ENCODE data around the gene SSC5D. TPM values are rescaled to one million over a fixed set of nuclear protein-coding genes. Genes with fewer than 3 reads are reported as not detected.

The SSC5D gene
- total and polyA plus RNA-seq, 9 of the 15 experiments (the other 6 are each of a cell fraction or from before 2014, with no cell fraction given) = 0.04 to 0.71 (median 0.14) TPM; not detected in 2

DNA sequence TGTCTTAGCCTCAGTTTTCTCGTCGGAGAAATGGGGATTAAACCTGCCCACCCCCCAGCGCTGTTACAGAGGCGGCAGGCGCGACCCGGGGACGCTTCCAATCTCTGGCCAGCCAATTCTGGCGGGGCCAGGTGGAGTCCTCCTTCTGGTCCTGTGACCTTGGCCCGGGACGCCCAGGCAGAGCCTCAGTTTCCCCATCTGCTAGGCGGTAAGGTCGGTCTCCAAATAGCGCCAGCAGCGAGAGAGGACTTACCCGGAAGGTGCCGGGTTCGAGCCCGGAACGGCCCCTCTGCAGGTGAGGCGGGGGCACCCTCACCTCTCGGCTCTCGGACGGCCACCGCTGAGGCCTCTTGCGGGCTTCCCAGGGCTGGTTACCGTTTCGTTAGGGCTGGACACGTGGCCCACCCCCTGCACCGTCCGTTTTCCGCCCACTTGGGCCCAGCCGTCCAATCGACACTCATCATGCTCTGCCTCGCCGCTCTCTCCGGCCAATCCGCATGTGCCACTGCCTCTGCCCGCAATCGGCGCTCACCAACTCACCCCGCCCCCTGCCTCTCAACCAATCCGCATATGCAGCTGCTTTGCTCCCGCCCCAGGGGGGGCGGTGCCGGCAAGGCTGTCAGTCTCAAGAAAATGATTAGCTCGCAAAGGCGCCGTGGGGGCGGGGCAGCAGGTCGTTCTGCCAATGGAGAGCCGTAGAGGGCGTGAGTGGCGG lies 26.8 kb upstream of the SSC5D start, which contains the start of gene ISOC2 (continued):
- TF ChIP-seq TAF7 (tag; IDR thresholded peaks at IDR 0.05) = peak; percentile 86
- TF ChIP-seq CHCHD3 (CRISPR knock-in tag; IDR thresholded peaks at IDR 0.05) = no peak
- TF ChIP-seq ZBTB43 (CRISPR knock-in tag; IDR thresholded peaks at IDR 0.05) = no peak
- TF ChIP-seq ZNF444 (CRISPR knock-in tag; IDR thresholded peaks at IDR 0.05) = no peak
- TF ChIP-seq CEBPG (CRISPR knock-in tag; IDR thresholded peaks at IDR 0.05) = no peak
- no peak for TF ChIP-seq CEBPG (tag; conservative IDR thresholded peaks at IDR 0.05 in 1 of 2, IDR thresholded peaks at IDR 0.05 in 1 of 2)
- peak in 1 of 2 experiments; percentile 76; a peak in 1 of 4 replicates for TF ChIP-seq FOXA3 (CRISPR knock-in tag; conservative IDR thresholded peaks at IDR 0.05 in 1 of 2, IDR thresholded peaks at IDR 0.05 in 1 of 2)
- TF ChIP-seq THRAP3 (IDR thresholded peaks at IDR 0.05; ENCODE audit: borderline replicate concordance) = peak; percentile 79; the same call in 1 of the 2 replicates
- TF ChIP-seq DNMT1 (IDR thresholded peaks at IDR 0.05) = no peak
- TF ChIP-seq ARHGAP35 (IDR thresholded peaks at IDR 0.05; ENCODE audit: partially characterized antibody) = no peak
- TF ChIP-seq NFIX (CRISPR knock-in tag; IDR thresholded peaks at IDR 0.05; ENCODE audit: low read depth) = no peak
- TF ChIP-seq, protein P1, sequence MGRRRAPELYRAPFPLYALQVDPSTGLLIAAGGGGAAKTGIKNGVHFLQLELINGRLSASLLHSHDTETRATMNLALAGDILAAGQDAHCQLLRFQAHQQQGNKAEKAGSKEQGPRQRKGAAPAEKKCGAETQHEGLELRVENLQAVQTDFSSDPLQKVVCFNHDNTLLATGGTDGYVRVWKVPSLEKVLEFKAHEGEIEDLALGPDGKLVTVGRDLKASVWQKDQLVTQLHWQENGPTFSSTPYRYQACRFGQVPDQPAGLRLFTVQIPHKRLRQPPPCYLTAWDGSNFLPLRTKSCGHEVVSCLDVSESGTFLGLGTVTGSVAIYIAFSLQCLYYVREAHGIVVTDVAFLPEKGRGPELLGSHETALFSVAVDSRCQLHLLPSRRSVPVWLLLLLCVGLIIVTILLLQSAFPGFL (CRISPR knock-in tag; IDR thresholded peaks at IDR 0.05) = no peak
- TF ChIP-seq, protein P2, sequence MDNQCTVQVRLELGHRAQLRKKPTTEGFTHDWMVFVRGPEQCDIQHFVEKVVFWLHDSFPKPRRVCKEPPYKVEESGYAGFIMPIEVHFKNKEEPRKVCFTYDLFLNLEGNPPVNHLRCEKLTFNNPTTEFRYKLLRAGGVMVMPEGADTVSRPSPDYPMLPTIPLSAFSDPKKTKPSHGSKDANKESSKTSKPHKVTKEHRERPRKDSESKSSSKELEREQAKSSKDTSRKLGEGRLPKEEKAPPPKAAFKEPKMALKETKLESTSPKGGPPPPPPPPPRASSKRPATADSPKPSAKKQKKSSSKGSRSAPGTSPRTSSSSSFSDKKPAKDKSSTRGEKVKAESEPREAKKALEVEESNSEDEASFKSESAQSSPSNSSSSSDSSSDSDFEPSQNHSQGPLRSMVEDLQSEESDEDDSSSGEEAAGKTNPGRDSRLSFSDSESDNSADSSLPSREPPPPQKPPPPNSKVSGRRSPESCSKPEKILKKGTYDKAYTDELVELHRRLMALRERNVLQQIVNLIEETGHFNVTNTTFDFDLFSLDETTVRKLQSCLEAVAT (IDR thresholded peaks at IDR 0.05) = no peak; a peak in 2 of 4 replicates
- TF ChIP-seq, protein P3, sequence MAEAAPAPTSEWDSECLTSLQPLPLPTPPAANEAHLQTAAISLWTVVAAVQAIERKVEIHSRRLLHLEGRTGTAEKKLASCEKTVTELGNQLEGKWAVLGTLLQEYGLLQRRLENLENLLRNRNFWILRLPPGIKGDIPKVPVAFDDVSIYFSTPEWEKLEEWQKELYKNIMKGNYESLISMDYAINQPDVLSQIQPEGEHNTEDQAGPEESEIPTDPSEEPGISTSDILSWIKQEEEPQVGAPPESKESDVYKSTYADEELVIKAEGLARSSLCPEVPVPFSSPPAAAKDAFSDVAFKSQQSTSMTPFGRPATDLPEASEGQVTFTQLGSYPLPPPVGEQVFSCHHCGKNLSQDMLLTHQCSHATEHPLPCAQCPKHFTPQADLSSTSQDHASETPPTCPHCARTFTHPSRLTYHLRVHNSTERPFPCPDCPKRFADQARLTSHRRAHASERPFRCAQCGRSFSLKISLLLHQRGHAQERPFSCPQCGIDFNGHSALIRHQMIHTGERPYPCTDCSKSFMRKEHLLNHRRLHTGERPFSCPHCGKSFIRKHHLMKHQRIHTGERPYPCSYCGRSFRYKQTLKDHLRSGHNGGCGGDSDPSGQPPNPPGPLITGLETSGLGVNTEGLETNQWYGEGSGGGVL (CRISPR knock-in tag; IDR thresholded peaks at IDR 0.05) = no peak
- no peak for TF ChIP-seq BRF1 (IDR thresholded peaks at IDR 0.05; ENCODE audit: borderline replicate concordance, extremely low read depth, insufficient read length)
- no peak for TF ChIP-seq NR1H2 (CRISPR knock-in tag; IDR thresholded peaks at IDR 0.05)
- 0 out of 2 replicates have a peak, but pooled peaks have one; percentile 52 for TF ChIP-seq PYGO2 (tag; IDR thresholded peaks at IDR 0.05)
- TF ChIP-seq, protein P4, sequence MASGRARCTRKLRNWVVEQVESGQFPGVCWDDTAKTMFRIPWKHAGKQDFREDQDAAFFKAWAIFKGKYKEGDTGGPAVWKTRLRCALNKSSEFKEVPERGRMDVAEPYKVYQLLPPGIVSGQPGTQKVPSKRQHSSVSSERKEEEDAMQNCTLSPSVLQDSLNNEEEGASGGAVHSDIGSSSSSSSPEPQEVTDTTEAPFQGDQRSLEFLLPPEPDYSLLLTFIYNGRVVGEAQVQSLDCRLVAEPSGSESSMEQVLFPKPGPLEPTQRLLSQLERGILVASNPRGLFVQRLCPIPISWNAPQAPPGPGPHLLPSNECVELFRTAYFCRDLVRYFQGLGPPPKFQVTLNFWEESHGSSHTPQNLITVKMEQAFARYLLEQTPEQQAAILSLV (tag; IDR thresholded peaks at IDR 0.05) = no peak
- TF ChIP-seq EZH2 (IDR thresholded peaks at IDR 0.05; ENCODE audit: borderline replicate concordance, low read depth, low read length) = no peak
- TF ChIP-seq, protein P5, sequence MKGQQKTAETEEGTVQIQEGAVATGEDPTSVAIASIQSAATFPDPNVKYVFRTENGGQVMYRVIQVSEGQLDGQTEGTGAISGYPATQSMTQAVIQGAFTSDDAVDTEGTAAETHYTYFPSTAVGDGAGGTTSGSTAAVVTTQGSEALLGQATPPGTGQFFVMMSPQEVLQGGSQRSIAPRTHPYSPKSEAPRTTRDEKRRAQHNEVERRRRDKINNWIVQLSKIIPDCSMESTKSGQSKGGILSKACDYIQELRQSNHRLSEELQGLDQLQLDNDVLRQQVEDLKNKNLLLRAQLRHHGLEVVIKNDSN (CRISPR knock-in tag; IDR thresholded peaks at IDR 0.05) = peak; percentile 97
